ENCODE results near the gene DCAF12L1.
A peak's percentile ranks its signal among the peaks of the same experiment; 100 is the strongest.

Gene DCAF12L1

DNA sequence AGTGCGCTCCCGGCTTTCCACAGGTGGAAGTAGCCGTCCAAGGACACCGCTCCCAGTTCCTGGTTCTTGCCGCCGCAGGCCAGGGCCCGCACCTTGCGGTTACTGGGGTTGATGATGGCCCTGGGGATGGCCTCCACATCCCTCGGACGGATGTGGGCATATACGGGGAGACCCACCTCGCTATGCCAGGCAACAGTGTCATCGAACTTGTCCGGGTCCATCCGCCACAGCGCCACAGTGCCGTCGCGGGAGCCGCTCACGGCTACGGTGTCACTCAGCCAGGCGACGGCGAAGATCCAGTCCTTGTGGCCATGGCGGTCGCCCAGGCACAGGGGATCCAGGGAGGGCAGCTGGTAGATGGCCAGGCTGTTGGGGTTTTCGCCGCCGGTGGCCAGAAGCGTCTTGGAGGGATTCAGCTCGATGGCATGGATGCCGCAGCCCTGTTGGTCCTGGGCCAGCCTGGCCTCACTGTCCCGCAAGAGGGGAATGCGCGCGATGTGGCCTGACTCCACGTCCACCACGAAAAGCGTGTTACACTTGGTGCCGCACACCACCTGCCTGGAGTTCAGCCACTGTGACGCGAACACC lies 795 bp downstream of the DCAF12L1 start:
- no CpG with 5 or more reads among the region's 43 CpGs for WGBS, 2 donors (ENCODE audit: extremely low coverage in 2 of 2, insufficient read length in 2 of 2, insufficient replicate concordance in 1 of 2)

DNA sequence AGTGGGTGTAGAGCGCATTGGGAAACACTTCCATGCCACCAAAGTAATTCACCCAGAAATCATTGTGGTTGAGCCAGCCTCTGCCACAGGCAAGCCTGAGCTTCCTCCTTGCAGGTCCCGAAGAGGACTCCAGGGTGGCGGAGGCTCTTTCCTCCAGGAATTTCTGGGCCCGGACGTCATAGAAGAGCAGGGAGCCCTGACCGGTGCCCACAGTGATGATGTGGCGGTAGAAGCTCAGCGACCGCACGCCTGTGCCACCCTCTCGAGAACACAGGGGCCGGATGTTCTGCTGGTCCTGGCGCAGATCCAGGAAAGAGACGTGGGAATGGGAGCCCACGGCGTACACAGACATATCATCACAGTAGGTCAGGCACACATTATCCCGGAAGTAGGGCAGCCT lies 1.3 kb downstream of the DCAF12L1 start:
- H3K9me3 ChIP-seq (replicated peaks in 1 of 2; ENCODE audit: control insufficient read depth in 2 of 2, insufficient read depth in 1 of 2, low read depth in 1 of 2, low read length in 2 of 2): no peaks in the 10 kb centered on the region
- no peaks in the 10 kb centered on the region for H3K36me3 ChIP-seq (replicated peaks in 1 of 2; ENCODE audit: control insufficient read depth in 2 of 2, insufficient read depth in 2 of 2, low read length in 2 of 2)
- H3K27me3 ChIP-seq (ENCODE audit: control insufficient read depth in 3 of 3, insufficient read depth in 3 of 3, low read depth in 1 of 3, low read length in 3 of 3): peaks cover 0 to 2% (median 0%) of the 10 kb centered on the region in 3 experiments
- H3K4me3 ChIP-seq (ENCODE audit: low read length in 2 of 2): no peak overlapping the region
- no peak overlapping the region for H2AK5ac ChIP-seq (ENCODE audit: low read depth, low read length)
- peaks cover 2% of the 10 kb centered on the region for H3K79me1 ChIP-seq (ENCODE audit: low read depth, low read length)
- H2BK12ac ChIP-seq (ENCODE audit: low read length): no peak overlapping the region
- no peak overlapping the region for H4K8ac ChIP-seq (ENCODE audit: low read depth, low read length)
- no peak overlapping the region for H3K4ac ChIP-seq (ENCODE audit: low read length)
- no peaks in the 10 kb centered on the region for H3K4me1 ChIP-seq (ENCODE audit: control insufficient read depth in 2 of 2, insufficient read depth in 1 of 2, low read depth in 1 of 2, low read length in 2 of 2)
- H2BK5ac ChIP-seq (ENCODE audit: low read length): no peak overlapping the region
- H3K27ac ChIP-seq (replicated peaks; ENCODE audit: low read length): no peak overlapping the region
- WGBS, 2 donors (ENCODE audit: extremely low coverage in 2 of 2, insufficient read length in 2 of 2, insufficient replicate concordance in 1 of 2): no CpG with 5 or more reads among the region's 17 CpGs
- H3K4me2 ChIP-seq (ENCODE audit: insufficient read depth, low read length, poor library complexity, severe bottlenecking): no peak overlapping the region
- no peak overlapping the region for H3K9ac ChIP-seq (ENCODE audit: low read depth, low read length, poor library complexity)
- H3K14ac ChIP-seq (ENCODE audit: low read length): no peak overlapping the region
- no peak overlapping the region for H2AFZ ChIP-seq (ENCODE audit: low read length)
- H2BK120ac ChIP-seq (ENCODE audit: low read depth, low read length): no peak overlapping the region
- no peak overlapping the region for H2BK15ac ChIP-seq (ENCODE audit: low read length)
- DNase-seq (ENCODE audit: low spot score): no peak
- no peak overlapping the region for H3K23ac ChIP-seq (ENCODE audit: low read depth, low read length, poor library complexity)
- no peak overlapping the region for H4K91ac ChIP-seq (ENCODE audit: low read depth, low read length, poor library complexity)
- no peak overlapping the region for H3K18ac ChIP-seq (ENCODE audit: low read length)

More for the DNA sequence above, 795 bp downstream of the DCAF12L1 start:
- Histone ChIP-seq H4K8ac (ENCODE audit: low read depth, low read length) (no peak overlapping the region), H3K4me2 (ENCODE audit: insufficient read depth, low read length, poor library complexity, severe bottlenecking) (peak overlapping the region; percentile 25), H4K91ac (ENCODE audit: low read depth, low read length, poor library complexity) (no peak overlapping the region), H3K18ac (ENCODE audit: low read length) (peak overlapping the region; percentile 64), H3K23ac (ENCODE audit: low read depth, low read length, poor library complexity) (no peak overlapping the region), H2AK5ac (ENCODE audit: low read depth, low read length) (no peak overlapping the region), H3K4me1 (ENCODE audit: control insufficient read depth in 2 of 2, insufficient read depth in 1 of 2, low read depth in 1 of 2, low read length in 2 of 2) (no peaks in the 10 kb centered on the region), H3K27me3 (ENCODE audit: control insufficient read depth in 3 of 3, insufficient read depth in 3 of 3, low read depth in 1 of 3, low read length in 3 of 3) (peaks cover 0 to 2% (median 0%) of the 10 kb centered on the region in 3 experiments), H3K9ac (ENCODE audit: low read depth, low read length, poor library complexity) (no peak overlapping the region), H2BK15ac (ENCODE audit: low read length) (no peak overlapping the region), H3K4ac (ENCODE audit: low read length) (no peak overlapping the region), H3K4me3 (ENCODE audit: low read length in 2 of 2) (peak overlapping the region in 1 of 2 donors; percentile 75), H2BK120ac (ENCODE audit: low read depth, low read length) (no peak overlapping the region), H3K14ac (ENCODE audit: low read length) (no peak overlapping the region), H3K9me3 (replicated peaks in 1 of 2; ENCODE audit: control insufficient read depth in 2 of 2, insufficient read depth in 1 of 2, low read depth in 1 of 2, low read length in 2 of 2) (no peaks in the 10 kb centered on the region), H2AFZ (ENCODE audit: low read length) (no peak overlapping the region), H3K27ac (replicated peaks; ENCODE audit: low read length) (no peak overlapping the region), H2BK5ac (ENCODE audit: low read length) (no peak overlapping the region), H3K36me3 (replicated peaks in 1 of 2; ENCODE audit: control insufficient read depth in 2 of 2, insufficient read depth in 2 of 2, low read length in 2 of 2) (no peaks in the 10 kb centered on the region), H3K79me1 (ENCODE audit: low read depth, low read length) (peaks cover 2% of the 10 kb centered on the region), H2BK12ac (ENCODE audit: low read length) (no peak overlapping the region)
- DNase-seq (ENCODE audit: low spot score): no peak

DNA sequence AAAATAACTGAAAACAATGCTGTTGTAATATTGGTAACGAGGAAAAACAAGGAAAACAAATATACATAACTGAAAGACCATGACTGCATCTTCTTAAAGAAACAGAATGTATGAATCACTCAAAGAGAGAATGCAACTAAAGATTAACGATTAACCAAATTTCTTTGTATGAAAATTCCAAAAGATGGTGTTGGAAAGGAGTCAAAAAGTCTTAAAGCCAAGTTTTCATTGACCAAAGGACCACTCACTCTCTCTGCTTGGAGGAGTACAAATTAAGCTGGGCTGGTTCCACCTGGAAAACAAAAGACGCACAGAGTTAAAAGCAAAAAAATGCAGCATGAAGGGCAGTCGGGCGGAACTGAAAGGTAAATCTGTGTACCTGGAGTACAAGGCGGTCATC lies 1.8 kb downstream of the DCAF12L1 start:
- H2BK15ac ChIP-seq (ENCODE audit: low read length): no peak overlapping the region
- no peak overlapping the region for H4K91ac ChIP-seq (ENCODE audit: low read depth, low read length, poor library complexity)
- no peak overlapping the region for H2BK120ac ChIP-seq (ENCODE audit: low read depth, low read length)
- peak overlapping the region; percentile 11 for H3K4me2 ChIP-seq (ENCODE audit: insufficient read depth, low read length, poor library complexity, severe bottlenecking)
- no peak overlapping the region for H2AK5ac ChIP-seq (ENCODE audit: low read depth, low read length)
- no peak overlapping the region for H3K14ac ChIP-seq (ENCODE audit: low read length)
- no CpG with 5 or more reads among the region's 6 CpGs for WGBS, 2 donors (ENCODE audit: extremely low coverage in 2 of 2, insufficient read length in 2 of 2, insufficient replicate concordance in 1 of 2)
- H3K36me3 ChIP-seq (replicated peaks in 1 of 2; ENCODE audit: control insufficient read depth in 2 of 2, insufficient read depth in 2 of 2, low read length in 2 of 2): no peaks in the 10 kb centered on the region
- H3K79me1 ChIP-seq (ENCODE audit: low read depth, low read length): peaks cover 2% of the 10 kb centered on the region
- H2BK12ac ChIP-seq (ENCODE audit: low read length): no peak overlapping the region
- no peak overlapping the region for H2BK5ac ChIP-seq (ENCODE audit: low read length)
- H3K23ac ChIP-seq (ENCODE audit: low read depth, low read length, poor library complexity): no peak overlapping the region
- no peak overlapping the region for H3K4ac ChIP-seq (ENCODE audit: low read length)
- H2AFZ ChIP-seq (ENCODE audit: low read length): no peak overlapping the region
- H4K8ac ChIP-seq (ENCODE audit: low read depth, low read length): no peak overlapping the region
- no peak overlapping the region for H3K18ac ChIP-seq (ENCODE audit: low read length)
- no peaks in the 10 kb centered on the region for H3K9me3 ChIP-seq (replicated peaks in 1 of 2; ENCODE audit: control insufficient read depth in 2 of 2, insufficient read depth in 1 of 2, low read depth in 1 of 2, low read length in 2 of 2)
- DNase-seq (ENCODE audit: low spot score): no peak
- no peaks in the 10 kb centered on the region for H3K4me1 ChIP-seq (ENCODE audit: control insufficient read depth in 2 of 2, insufficient read depth in 1 of 2, low read depth in 1 of 2, low read length in 2 of 2)
- H3K9ac ChIP-seq (ENCODE audit: low read depth, low read length, poor library complexity): no peak overlapping the region
- H3K4me3 ChIP-seq (ENCODE audit: low read length in 2 of 2): no peak overlapping the region
- H3K27me3 ChIP-seq (ENCODE audit: control insufficient read depth in 3 of 3, insufficient read depth in 3 of 3, low read depth in 1 of 3, low read length in 3 of 3): peaks cover 0 to 2% (median 0%) of the 10 kb centered on the region in 3 experiments
- H3K27ac ChIP-seq (replicated peaks; ENCODE audit: low read length): no peak overlapping the region

DNA sequence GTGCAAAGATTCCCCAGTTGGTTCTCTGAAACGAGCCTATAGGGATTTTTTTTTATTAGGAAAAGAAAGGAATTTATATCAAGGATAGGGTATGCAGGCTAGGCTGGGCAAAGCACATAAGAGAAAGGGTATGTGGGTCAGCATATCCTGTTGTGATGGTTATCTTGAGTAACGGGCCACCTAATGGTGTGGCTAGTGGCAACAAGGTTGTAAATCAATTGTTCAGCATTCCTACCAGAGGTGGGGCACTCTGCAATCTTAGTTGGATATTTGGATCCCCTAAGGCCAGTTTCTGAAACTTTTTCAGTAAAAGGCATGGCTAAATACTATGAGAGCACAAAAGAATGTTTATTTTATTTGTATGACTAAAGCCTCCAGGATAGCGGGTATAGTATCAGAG lies 42.7 kb downstream of the DCAF12L1 start:
- Histone ChIP-seq H4K91ac (ENCODE audit: low read depth, low read length, poor library complexity) (no peak overlapping the region), H2AK5ac (ENCODE audit: low read depth, low read length) (no peak overlapping the region), H3K27me3 (ENCODE audit: control insufficient read depth in 3 of 3, insufficient read depth in 3 of 3, low read depth in 1 of 3, low read length in 3 of 3) (no peaks in the 10 kb centered on the region), H3K4me3 (ENCODE audit: low read length in 2 of 2) (no peak overlapping the region), H2BK12ac (ENCODE audit: low read length) (no peak overlapping the region), H3K36me3 (replicated peaks in 1 of 2; ENCODE audit: control insufficient read depth in 2 of 2, insufficient read depth in 2 of 2, low read length in 2 of 2) (no peaks in the 10 kb centered on the region), H3K9me3 (replicated peaks in 1 of 2; ENCODE audit: control insufficient read depth in 2 of 2, insufficient read depth in 1 of 2, low read depth in 1 of 2, low read length in 2 of 2) (no peaks in the 10 kb centered on the region), H3K4ac (ENCODE audit: low read length) (no peak overlapping the region), H3K18ac (ENCODE audit: low read length) (no peak overlapping the region), H3K79me1 (ENCODE audit: low read depth, low read length) (no peaks in the 10 kb centered on the region), H3K23ac (ENCODE audit: low read depth, low read length, poor library complexity) (no peak overlapping the region), H3K4me1 (ENCODE audit: control insufficient read depth in 2 of 2, insufficient read depth in 1 of 2, low read depth in 1 of 2, low read length in 2 of 2) (no peaks in the 10 kb centered on the region), H2BK120ac (ENCODE audit: low read depth, low read length) (no peak overlapping the region), H2BK15ac (ENCODE audit: low read length) (no peak overlapping the region), H3K9ac (ENCODE audit: low read depth, low read length, poor library complexity) (no peak overlapping the region), H2AFZ (ENCODE audit: low read length) (no peak overlapping the region), H3K27ac (replicated peaks; ENCODE audit: low read length) (no peak overlapping the region), H3K4me2 (ENCODE audit: insufficient read depth, low read length, poor library complexity, severe bottlenecking) (no peak overlapping the region), H3K14ac (ENCODE audit: low read length) (no peak overlapping the region), H4K8ac (ENCODE audit: low read depth, low read length) (no peak overlapping the region), H2BK5ac (ENCODE audit: low read length) (no peak overlapping the region)
- DNase-seq (ENCODE audit: low spot score): no peak
- no CpG with 5 or more reads among the region's 3 CpGs for WGBS, 2 donors (ENCODE audit: extremely low coverage in 2 of 2, insufficient read length in 2 of 2, insufficient replicate concordance in 1 of 2)
